Anterior cingulate cortex (tissue), 58 donors: ENCODE data around the gene JMJD6.
"Not testable (repeated sequence)": the region's sequence is repeated elsewhere in the genome, so short reads cannot be mapped to it uniquely, and the experiment has no call there.

Source experiments
- DNase-seq, 58 donors: peaks; one replicate each; lab custom pipeline; 2025; lab: John Stamatoyannopoulos, UW

The JMJD6 gene

GRCh38 chr17:76720211-76720610 lies 6.2 kb downstream of the JMJD6 start:
- no peak for DNase-seq

- DNase-seq: no peak
These were observed 7.9 kb downstream of the JMJD6 start for GRCh38 chr17:76718516-76718915.

GRCh38 chr17:76716839-76717215 lies 9.6 kb downstream of the JMJD6 start:
- no peak for DNase-seq

GRCh38 chr17:76716146-76716838 lies 10.1 kb downstream of the JMJD6 start:
- DNase-seq: peak in 4 of 58 donors; percentile 17 to 57 (median 30)

GRCh38 chr17:76715496-76715830 lies 10.9 kb downstream of the JMJD6 start:
- DNase-seq: no peak

- DNase-seq: peak in 32 of 58 donors; percentile 12 to 85 (median 26)
These were observed 11.4 kb downstream of the JMJD6 start for GRCh38 chr17:76714822-76715495.

GRCh38 chr17:76714336-76714735 lies 12.1 kb downstream of the JMJD6 start:
- DNase-seq: no peak

GRCh38 chr17:76713765-76714164 lies 12.6 kb downstream of the JMJD6 start:
- DNase-seq: no peak

- DNase-seq: not testable (repeated sequence)
These were observed 14.1 kb downstream of the JMJD6 start for GRCh38 chr17:76712321-76712720.

GRCh38 chr17:76710863-76711611 lies 15.4 kb downstream of the JMJD6 start, which contains the start of gene MXRA7:
Gene MXRA7 (minus strand): TSS chr17:76710965. CDS start chr17:76710946, 19 bp downstream.
- peak in 49 of 58 donors; percentile 21 to 78 (median 51) for DNase-seq

GRCh38 chr17:76709951-76710862 lies 16.2 kb downstream of the JMJD6 start:
- peak in 4 of 58 donors; percentile 17 to 43 (median 19) for DNase-seq

GRCh38 chr17:76709077-76709950 lies 17.1 kb downstream of the JMJD6 start:
- peak in 12 of 58 donors; percentile 27 to 62 (median 45) for DNase-seq

- peak in 39 of 58 donors; percentile 13 to 79 (median 49) for DNase-seq
These were observed 18.2 kb downstream of the JMJD6 start for GRCh38 chr17:76707985-76708807.

GRCh38 chr17:76706817-76707216 lies 19.6 kb downstream of the JMJD6 start:
- DNase-seq: no peak

- DNase-seq: no peak
These were observed 21.6 kb downstream of the JMJD6 start for GRCh38 chr17:76704805-76705204.

GRCh38 chr17:76702941-76703637 lies 23.3 kb downstream of the JMJD6 start:
- no peak for DNase-seq

GRCh38 chr17:76702076-76702475 lies 24.3 kb downstream of the JMJD6 start:
- no peak for DNase-seq
